CD4-positive, alpha-beta T cell treated with Interleukin-17A for 4 hours (primary cell): Measurements from ENCODE around the gene PREX1.
"Not testable (repeated sequence)": the region's sequence is repeated elsewhere in the genome, so short reads cannot be mapped to it uniquely, and the experiment has no call there.

Experiments used
- DNase-seq: peaks from one replicate; pipeline ENCODE4 v3.0.0-alpha.2; 2020; ENCODE audit warnings: mixed read lengths

The PREX1 gene

GRCh38 chr20:48823960-48824498 lies 3.8 kb downstream of the PREX1 start:
- DNase-seq, result peak; percentile 72

GRCh38 chr20:48823476-48823875 lies 4.3 kb downstream of the PREX1 start:
- no peak for DNase-seq

GRCh38 chr20:48822879-48823385 lies 4.9 kb downstream of the PREX1 start:
- DNase-seq, result peak; percentile 42

- no peak for DNase-seq
Observed at GRCh38 chr20:48822178-48822577, 5.6 kb downstream of the PREX1 start.

- DNase-seq, result no peak
Observed at GRCh38 chr20:48821261-48821920, 6.4 kb downstream of the PREX1 start.

- no peak for DNase-seq
Observed at GRCh38 chr20:48820649-48820973, 7.2 kb downstream of the PREX1 start.

GRCh38 chr20:48819821-48820648 lies 7.8 kb downstream of the PREX1 start:
- DNase-seq, result peak; percentile 45

GRCh38 chr20:48819089-48819488 lies 8.7 kb downstream of the PREX1 start:
- DNase-seq, result no peak

GRCh38 chr20:48818481-48818987 lies 9.3 kb downstream of the PREX1 start:
- DNase-seq, result peak; percentile 55

GRCh38 chr20:48818031-48818370 lies 9.8 kb downstream of the PREX1 start:
- DNase-seq, result no peak

GRCh38 chr20:48817367-48818030 lies 10.3 kb downstream of the PREX1 start:
- DNase-seq, result no peak

GRCh38 chr20:48816282-48817205 lies 11.3 kb downstream of the PREX1 start:
- peak; percentile 47 for DNase-seq

- DNase-seq, result no peak
Observed at GRCh38 chr20:48815537-48815936, 12.3 kb downstream of the PREX1 start.

GRCh38 chr20:48814633-48815032 lies 13.2 kb downstream of the PREX1 start:
- DNase-seq, result no peak

- DNase-seq, result no peak
Observed at GRCh38 chr20:48813930-48814546, 13.8 kb downstream of the PREX1 start.

GRCh38 chr20:48813446-48813747 lies 14.4 kb downstream of the PREX1 start:
- no peak for DNase-seq

GRCh38 chr20:48812600-48813445 lies 15.0 kb downstream of the PREX1 start:
- no peak for DNase-seq

- not testable (repeated sequence) for DNase-seq
Observed at GRCh38 chr20:48812114-48812513, 15.7 kb downstream of the PREX1 start.

GRCh38 chr20:48809673-48810072 lies 18.1 kb downstream of the PREX1 start:
- DNase-seq, result no peak

- no peak for DNase-seq
Observed at GRCh38 chr20:48808382-48809034, 19.3 kb downstream of the PREX1 start.
